OCI-M1 (cell line): ENCODE measurements around the gene TEX35.
"Not testable (repeated sequence)": the region's sequence is repeated elsewhere in the genome, so short reads cannot be mapped to it uniquely, and the experiment has no call there.

ENCODE experiments used
- DNase-seq: peaks from one replicate; lab custom pipeline; 2025; lab: John Stamatoyannopoulos, UW

Gene TEX35

DNA sequence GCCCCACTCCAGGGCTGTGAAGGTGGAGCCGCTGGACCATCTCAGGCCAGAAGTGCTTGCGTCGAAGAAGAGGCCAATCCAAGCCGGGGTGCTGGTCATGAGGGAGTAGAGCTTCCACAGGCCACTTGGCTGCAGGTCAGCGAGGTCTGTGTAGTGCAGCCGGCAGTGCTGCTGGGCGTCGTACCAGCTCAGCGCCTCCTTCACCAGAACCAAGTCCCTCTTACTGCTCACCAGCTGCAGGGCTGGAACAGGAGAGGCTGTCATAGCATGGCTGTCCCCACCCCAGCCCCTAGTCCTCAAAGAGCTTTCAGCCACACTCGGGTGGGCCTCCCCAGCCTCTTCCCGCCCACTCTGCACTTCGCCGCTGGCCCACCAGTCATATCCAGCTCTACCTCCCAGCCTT lies 18.3 kb upstream of the TEX35 start:
- no peak for DNase-seq

DNA sequence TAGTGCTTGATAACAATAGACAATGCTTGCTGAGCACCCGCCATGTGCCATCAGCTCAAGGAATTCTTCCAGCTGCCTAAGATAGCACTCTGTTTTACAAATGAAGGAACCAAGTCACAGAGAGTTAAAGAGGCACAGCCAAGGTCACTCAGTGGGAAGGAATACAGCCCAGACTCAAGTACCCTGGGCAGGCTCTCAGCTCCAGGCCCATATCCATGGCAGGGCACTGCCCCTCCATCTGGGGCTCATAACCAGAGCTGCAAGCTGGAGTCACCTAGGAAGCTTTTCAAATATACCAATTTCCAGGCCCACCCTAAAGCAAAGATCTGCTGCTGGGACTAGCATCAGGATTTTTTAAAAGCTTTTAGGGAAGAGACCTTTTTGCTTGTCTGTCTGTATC lies 17.8 kb upstream of the TEX35 start:
- no peak for DNase-seq

DNA sequence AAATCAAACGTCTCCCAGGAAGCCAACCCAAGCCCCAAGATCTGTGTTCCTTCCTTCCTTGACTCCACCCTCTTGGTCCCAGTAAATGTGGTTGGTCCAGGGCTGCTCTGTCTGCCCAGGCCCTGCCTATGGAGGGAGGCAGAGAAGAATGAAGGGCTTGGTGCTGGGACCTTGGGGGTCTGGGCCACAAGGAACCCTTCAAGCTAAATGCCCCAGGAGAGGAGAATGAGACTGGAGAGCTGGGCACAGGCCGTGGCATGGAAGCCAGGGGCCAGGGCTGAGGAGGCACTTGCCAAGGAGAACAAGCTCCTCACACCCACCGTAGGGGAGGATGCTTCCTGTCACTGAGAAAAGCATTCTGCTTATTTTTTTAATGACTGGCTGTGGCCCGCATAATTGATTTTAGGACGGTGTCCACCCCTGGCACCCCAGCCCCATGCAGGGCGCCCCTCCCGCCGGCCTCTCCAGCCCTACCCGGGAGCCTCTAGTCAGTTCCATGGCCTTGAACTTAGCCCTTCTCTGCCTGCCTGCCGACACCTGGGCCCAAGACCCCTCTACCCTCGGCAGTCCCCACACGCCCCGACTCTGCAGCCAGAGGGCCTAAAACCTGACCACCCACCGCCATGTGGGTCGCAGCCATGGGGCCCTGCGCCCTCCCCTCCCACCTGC lies 17.0 kb upstream of the TEX35 start:
- DNase-seq = no peak

DNA sequence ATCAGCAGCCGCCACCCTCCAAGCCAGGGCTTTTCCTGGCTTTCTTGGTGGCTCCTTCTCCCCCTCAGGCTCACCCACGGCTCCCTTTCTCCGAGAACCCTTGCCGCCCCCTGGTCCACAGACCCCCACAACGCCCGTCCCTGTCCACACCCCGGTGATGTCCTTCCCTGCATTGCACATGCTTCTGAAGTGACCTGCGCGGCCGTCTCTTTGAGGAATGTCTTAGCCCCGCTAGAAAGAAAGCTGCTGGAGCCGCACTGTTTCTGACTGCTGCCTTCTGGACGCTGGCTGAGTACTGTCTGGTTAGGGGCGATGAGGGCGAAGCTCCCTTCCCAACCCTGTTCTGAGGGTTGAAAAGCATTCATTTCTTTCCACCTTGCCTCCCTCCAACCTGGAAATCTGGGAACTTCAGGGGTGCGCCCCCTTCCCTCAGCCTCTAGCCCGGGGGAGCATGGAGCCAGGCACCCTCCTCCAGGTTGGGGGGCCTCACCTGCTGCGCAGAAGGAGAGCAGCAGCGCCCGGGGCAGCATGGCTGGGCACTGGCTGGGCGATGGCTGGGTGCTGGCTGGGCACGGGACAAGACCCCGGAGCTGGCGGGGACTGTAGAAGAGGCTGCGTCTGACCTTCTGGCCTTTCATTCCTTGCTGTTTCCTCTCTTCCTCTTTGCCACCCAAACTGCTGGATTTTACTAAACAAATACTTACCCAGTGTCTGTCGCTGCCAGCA lies 16.3 kb upstream of the TEX35 start, which contains the start of gene CLEC20A:
CLEC20A (minus strand) TSS at position 555 of the 726 bp plus-strand sequence; CDS start at position 530, 25 bp downstream.
- no peak for DNase-seq

DNA sequence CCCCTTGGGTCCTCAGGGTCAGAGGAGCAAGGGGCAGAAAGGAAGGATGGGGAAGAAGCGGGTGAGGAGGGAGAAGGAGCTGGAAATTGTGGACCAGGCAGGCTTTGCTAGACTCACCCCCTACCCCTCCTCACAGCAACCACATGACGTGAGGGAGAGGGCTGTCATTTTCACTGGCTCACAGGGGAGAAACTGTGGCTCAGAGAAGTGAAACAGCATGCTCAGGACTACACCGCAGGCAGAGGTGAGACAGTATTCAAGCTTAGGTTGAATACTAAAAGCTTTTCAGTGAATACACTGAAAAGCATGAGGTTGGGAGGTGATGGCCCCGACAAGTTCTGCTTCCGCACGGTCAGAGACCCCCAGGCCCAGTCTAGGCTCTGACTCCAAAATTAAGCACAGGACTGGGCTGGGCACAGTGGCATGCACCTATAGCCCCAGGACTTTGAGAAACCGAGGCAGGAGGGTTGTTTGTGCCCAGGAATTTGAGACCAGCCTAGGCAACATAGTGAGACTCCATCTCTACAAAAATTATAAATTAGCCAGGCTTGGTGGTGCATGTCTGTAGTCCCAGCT lies 14.9 kb upstream of the TEX35 start:
- DNase-seq = no peak

DNA sequence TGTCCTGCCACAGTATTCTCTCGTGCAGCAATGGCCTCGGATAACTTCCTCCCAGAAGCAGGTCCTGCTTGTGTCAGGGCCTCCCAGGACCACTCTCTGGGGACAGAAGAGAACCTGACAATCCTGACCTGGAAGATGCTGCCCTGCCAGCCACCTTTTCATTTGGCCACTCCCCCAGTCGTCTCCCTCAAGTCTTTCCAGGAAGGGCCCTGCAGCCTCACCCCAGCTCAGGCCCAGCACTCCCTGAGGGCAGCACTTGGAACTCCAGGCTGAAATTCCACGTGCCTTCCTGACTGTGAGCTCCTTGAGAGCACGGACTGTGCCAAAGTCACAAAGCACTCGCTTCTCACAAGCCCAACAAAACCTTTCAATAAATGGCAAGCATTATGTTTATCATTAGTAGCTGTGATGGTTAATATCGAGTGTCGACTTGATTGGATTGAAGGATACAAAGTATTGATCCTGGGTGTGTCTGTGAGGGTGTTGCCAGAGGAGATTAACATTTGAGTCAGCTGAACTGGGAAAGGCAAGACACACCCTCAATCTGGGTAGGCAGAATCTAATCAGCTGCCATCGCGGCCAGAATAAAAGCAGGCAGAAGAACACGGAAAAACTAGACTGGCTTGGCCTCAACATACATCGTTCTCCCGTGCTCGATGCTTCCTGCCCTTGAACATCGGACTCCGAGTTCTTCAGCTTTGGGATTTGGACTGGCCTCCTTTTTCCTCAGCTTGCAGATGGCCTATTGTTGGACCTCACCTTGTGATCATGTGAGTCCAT lies 13.8 kb upstream of the TEX35 start:
- no peak for DNase-seq

DNA sequence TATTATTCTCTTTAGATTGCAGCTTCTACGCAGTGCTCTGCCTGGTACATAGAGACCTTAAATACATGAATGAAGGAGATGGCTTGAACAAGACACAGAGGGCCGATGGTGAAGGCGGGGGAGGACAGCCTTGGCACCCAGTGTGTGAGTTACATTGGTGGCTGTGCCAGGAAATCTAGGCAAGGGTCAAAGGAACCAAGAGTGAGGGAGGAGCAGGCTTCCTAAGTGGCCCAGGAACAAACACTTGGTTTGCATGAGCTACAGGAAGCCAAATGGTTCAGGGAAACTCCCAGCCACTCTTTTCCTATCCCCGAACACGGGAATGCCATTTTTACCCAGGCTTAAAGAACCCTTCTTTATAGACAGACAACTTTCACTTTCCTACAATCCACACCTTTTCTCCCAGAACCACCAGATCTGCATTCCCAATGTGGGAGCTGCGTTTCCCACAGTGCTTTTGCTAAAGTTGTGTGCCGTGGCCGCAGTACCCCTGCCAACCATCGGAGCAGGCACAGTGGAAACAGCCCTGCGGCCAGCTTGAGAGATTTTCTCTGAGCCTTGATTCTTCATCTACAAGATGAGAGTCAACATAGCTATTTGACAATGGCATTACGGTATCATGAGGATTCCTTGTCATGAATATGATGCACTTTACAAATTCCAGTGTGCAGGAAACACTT lies 12.7 kb upstream of the TEX35 start:
- DNase-seq = no peak

DNA sequence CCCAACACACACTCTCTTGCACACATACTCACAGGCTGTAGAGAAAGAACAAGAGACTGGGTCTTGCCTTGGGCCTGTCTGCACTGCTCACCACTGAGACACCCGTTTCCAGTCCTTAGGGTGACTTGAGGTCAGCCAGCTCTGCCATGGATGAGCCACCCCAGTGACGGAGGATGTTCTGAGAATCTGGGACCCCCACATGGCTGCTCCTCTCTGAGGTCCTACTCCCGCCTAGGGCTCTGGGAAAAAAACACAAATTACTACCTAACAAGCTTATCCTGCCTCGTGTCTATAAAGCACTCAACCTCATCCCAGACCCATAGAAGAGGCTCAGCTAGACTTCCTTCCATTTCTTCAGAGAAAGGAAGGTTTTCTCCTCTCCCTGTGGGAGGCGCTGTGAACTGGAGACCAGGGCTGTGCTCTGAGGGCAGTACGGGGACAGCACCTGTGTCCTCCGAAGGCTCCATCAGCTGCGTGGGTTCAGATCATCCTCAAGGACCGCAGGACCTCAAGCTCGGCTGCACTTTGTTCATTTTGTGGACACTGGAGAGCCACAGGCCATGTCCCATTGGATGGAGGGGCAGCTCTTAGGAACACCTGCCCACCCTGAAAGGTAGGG lies 11.9 kb upstream of the TEX35 start:
- no peak for DNase-seq

DNA sequence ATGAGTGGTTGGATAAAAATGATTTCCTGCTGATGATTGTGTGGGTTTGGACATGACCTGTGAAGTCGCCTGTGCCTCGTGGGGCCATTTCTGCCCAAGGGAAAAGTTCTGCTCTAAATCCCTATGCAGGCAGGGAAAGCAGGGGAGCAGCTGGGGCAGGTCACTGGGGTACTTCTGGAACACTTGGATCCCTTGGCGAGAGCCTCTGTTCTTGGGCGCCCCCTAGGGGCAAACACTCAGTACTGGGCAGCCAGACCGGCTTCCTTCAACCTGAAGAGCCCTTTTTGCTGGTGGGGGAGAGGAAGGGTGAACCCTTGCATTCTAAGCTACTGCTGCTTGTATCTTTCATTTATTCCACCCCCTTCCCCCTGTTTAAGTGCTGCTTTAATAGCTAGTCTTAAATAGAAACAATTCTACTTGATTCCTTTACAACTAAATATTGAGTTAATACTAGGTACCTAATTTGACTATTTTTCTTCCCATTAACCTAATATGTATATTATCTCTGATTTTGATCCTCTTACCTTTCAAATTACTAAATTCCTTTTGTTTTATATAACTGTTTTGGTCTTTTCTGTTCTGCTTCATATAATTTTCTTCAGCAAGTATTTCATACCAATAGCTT lies 11.1 kb upstream of the TEX35 start:
- peak; percentile 83 for DNase-seq

DNA sequence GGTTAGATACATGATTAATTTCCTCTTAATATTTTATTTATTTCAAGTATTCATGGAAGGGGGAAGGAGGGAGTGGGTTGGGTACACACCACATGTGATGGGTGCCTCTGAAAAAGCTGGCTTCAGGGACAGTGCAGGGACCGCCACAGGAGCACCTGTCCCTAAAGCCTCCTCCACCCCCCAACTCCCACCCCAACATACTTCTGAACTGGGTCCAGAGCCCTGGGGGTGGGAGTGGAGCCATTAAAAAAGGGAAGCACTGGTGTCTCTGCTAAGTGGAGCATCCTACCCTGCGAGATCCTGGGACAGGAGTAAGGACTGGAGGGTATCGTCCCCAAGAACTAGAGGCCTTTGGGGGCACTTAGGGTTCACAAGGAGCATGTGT lies 10.6 kb upstream of the TEX35 start:
- DNase-seq = no peak

DNA sequence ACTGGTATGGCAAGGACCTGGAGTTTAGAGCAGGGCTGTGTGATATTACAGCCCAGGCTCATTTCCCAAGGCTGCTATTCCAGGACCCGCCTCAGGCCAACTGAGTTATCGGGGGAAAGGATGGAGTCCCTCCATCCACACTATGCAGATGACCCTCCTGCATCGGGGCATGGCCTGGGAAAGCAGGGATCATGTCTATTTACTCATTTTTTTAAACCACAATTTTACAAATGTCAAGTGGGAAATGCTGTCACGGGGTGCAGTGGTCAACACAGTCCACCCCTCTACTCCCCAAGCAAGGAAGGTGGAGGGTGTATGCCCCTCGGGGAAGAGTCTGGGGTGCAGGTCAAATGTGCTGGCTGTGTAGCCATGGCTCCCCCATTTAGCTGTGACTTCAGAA lies 10.1 kb upstream of the TEX35 start:
- no peak for DNase-seq

DNA sequence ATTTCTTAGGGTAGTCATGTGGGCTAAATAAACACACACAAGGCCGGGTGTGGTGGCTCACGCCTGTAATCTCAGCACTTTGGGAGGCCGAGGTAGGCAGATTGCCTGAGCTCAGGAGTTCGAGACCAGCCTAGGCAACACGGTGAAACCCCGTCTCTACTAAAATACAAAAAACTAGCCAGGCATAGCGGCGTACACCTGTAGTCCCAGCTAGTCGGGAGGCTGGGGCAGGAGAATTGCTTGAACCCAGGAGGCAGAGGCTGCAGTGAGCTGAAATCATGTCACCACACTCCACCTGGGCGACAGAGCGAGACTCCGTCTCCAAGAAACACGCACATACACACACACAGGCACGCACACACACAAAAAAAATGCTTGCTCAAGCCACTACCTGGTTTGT lies 9.6 kb upstream of the TEX35 start:
- not testable (repeated sequence) for DNase-seq

DNA sequence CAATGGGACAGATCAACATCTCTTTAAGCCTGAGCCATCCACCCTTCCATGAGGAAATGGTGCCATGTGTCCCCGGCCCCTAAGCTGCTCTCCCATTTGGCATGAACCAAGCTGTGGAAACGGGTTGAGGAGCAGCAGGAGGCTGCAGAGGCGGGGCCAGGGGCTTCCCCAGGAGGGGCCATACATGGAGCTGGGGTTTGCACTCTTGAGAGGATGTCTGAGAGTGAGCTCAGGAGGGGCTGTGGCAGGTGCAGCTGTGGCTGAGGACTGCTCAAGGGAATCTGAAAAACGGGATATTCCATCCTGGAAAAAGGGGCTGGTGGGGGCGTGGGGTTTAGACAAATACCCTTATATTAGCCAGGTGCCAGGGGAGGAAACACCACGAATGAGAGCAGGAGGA lies 9.1 kb upstream of the TEX35 start:
- DNase-seq = no peak

DNA sequence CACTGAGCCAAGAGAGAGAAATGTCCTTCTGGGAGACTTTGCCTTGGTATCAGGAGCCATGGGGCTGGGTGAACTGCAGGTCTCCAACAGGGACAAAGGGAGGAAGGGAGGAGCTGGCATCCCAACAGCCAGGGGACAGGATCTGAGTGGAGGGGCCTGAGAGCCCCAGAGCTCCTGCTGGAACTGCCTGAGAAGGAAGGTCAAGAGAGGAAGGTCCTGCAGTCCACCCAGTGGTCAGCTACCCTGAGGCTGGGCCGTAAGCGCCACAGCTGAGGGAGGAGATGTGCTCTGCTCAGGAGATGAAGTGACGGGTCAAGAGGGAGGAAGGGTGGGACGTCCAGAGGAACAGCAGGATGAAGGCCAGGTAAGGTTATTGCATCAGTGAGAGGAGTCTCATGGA lies 8.6 kb upstream of the TEX35 start:
- no peak for DNase-seq

DNA sequence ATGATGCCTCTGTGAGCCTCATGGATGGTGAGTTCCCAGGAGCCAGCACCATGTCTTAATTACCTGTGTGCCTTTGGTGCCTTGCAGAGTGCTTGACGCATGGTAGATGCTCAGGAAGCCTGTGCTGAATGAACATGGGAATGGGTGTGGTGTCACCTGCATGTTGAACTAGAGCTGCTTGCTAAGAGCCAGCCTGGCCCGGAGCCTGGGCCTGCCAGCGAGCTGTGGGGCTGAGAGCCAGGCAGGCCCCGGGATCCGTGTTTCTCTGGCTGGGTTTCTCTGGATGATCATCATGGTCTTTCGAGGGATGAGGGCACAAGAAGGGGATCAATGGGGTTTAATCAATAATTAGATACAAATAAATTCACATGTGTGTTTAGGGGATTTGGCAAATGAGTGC lies 6.7 kb upstream of the TEX35 start:
- DNase-seq = no peak

DNA sequence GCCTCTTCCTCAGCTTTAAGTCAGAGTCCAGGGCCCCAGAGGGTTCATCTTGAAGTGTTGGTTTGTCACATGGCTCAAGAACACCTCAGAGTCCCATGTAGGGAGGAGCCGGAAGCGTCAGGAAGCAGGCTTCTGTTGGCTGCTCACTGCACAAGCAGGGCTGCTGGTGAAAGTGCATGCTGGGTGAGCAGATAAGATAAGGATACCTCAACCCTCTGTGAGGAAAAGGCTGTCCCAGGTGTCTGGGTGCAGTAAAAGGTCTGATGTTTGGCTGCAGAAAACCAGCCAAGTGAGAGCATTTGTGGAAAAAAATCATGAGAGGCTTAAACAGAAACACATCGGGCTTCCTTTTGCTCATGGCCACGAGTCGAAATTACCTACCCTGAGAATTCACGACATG lies 6.2 kb upstream of the TEX35 start:
- peak; percentile 30 for DNase-seq

DNA sequence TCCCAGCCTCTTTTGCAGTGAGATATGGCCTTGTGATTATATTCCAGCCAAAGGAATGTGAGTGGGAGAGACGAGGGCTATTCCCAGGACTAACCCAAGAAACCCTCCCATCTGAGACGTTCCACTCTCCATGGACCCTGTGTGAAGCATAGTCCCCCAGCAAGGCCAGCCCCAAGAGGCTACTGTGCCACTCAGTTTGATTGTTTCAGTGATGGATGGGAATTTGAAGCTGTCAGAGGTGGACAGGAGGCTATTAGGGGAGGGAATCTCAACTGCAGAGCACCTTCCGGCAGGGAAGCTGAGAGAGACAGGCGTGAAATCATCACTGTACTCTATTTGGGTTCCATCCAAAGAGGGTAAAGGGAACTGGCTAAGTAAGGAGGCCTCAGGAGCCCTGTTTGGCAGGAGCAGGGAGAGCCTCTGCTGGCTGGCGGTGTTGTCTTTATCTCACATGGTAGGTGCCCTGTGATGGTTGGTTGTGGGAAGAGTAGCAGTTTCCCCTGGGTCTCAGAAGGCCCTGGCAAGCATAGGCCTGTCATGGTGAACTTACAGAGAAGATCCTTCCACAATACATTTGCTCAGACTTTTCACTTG lies 3.4 kb upstream of the TEX35 start:
- DNase-seq = no peak

DNA sequence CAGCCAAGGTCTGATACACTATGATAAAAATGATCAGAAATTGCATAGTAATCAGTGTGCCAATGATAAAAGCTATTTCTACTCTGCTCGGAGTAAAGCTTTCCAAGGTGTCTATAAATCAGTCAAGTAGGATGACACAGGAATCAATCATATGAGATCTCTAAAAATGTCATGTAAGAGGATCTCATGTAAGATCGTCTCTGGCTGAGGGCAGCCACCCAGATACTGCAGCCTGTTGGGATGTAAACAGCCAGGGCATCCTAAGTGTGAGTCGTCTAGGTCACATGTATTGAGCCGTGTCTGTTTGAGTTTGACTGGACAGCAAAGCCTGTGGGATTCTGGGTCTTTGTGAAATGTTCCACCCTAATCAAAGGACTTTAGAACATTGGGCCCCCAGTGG lies 2.8 kb upstream of the TEX35 start:
- no peak for DNase-seq

DNA sequence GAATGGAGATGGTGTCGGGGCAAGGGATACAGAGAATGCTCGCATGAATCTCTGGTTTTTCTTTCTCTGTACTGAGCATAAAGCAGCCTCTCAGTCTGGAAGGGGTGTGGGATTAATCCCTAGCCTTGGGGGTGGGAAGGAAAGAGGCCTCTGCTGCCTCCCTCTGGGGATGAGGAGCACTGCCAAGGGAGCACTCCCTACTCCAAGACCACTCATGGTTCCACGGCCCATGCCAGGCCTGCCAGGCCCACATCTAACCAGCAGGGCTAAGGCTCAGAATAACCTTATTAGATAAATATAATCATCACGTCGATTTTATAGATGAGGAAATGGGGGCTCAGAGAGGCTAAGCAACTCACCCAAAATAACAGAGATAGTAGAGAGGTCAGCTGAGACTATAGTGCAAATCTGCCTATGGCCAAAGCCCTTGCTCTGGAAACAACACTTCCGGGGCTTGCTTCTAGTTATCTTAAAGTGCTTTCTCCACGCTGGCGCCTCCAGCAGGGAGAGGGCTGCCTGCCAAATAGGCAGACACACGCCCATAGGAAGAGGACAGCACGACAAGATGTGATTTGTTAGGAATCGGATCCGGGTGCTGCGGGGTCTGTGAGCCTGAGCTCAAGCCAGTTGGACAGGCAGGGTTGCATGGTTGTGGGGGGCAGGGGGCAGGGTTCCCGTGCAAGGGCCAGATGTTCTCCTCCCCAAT lies 522 bp downstream of the TEX35 start:
- DNase-seq = no peak

DNA sequence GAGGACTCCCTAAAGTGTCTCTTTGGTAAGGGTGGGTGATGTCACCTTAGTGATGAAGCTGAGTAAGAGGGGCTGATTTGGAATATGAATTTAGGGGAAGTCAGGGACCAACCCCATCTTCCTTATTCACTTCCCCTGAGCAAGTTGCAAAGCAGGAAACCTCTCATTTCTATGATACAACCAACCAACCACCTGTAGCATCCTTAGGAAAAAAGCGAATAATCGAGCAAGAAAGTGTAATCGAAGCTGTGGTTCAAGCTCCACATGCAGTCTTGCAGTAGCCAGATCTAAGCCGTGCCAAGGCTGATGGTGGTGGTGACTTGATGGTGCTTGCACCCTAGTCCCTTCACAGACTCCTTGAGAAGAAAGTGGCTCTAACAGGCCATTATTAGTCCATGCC lies 3.2 kb downstream of the TEX35 start:
- no peak for DNase-seq
